ENCODE measurements around the gene ITPA.

ITPA gene

DNA sequence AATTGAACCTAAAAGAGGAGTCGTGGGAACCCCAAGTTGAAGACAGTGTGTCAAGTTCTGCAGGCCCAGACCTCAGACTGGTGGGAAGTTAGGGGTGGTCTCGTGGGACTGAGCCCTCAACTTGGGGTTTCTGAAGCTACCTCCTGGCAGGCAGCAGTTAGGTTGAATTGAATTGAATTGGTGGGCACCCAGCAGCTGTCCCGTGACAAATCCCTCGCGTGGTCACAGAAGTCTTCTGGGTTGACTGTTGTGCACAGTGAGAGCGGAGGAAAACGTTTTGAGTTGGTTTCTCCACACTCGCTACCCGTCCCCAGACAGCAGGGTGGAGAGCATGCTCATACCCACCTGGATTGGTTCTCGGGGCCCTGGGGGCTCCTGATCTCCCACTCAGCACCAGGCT lies 16.8 kb downstream of the ITPA start:
- DNase-seq, result no peak

DNA sequence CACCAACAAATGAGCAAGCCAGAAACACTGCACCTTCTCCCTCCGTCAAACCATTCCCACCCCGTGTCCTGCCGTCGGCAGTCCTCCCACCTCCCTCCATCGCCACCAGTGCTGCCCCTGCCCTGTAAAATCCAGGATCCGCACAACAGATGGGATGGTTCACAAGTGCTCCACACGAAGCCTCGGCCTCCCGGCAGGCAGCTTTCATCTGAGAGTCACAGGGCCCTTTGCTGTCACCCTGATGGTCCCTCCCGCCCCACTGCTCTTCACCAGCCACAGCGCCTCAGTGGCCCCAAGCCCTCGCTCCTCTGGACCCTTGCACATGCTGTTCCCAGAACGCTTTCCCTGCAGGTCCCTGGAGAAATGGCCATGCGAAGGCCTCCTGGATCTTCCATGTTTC lies 17.6 kb downstream of the ITPA start:
- DNase-seq, result no peak

DNA sequence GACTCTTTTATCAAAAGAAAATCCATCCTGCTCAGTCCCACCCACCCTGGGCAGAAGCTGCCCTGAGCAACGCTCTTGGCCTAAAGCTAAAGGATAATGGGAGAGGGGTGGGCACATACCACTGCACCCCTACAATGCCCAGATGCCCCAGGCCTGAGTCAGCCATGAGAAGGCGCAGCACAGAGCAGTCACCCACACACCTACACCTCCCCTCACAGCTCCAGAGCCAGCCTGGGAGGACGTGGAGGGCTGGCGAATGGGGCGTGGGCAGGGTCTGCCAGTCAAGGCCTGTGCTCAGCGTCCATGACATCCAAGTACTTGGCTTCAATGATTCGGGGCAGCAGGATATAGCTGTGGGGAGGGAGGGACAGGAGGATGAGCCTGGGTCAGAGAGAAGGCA lies 18.2 kb downstream of the ITPA start:
- peak in 3 of 56 donors; percentile 17 to 43 (median 17) for DNase-seq

DNA sequence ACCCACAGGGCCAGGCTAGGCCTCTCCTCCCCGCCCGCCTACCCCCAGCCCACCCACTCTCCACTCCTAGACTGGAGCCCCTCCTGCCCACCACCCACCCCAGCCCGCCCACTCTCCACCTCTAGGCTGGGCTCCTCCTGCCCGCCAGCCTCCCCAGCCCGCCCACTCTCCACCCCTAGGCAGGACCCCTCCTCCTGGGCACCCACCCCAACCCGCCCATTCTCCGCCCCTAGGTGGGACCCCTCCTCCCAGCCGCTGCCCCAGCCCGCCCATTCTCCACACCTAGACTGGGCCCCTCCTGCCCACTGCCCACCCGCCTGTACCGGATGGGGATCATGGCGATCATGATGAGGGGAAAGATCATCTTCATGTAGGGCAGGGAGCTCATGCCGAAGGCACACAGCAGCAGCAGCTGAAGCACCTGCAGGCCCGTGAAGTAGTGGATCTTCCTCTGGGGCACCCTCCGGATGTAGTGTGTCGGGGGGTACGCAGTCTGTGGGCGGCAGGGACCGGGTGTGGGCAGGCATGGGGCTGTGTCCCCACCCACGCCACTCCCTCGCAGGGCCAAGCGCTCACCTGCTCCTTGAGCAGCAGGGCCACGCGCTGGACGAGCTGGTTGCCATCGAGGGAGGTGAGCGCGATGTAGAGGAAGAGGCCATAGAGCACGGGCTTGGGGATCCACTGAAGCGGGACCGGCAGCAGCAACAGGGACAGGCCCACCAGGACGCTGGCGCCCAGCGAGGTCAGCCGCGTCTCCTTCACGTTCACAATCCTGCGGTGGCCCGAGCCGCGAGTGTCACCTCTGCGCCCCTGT lies 18.8 kb downstream of the ITPA start:
- no peak for DNase-seq

DNA sequence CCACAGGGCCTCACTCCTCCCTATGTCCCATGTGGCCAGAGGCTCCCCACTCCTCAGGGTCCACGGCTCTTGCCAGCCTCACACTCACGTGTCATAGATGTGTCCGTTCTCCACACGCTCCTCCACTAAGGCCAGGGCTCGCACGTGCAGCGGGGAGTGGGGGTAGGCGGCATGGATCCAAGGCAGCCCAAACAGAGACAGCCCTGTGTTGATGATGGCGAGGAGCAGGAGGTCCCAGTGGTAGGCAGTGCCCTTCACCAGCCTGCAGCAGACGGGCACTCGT lies 19.4 kb downstream of the ITPA start:
- no peak for DNase-seq

DNA sequence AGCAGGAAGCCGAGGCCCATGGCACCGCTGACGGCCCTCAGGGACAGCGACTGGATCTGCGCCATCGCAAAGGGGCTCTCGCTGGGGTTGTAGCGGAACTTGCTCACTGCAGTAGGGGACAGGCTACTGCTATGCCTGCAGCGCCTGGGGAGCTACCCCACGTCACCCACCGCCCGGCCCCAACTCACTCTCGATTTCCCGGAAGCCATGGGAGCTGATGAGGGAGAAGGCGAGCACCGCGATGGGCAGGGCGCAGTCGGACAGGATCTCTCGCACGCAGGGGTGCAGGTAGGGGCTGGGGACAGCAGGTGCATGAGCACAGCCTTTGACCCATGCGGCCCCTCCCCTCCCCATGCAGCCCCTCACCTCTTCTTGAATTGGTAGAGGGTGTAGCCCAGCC lies 19.9 kb downstream of the ITPA start:
- no peak for DNase-seq

DNA sequence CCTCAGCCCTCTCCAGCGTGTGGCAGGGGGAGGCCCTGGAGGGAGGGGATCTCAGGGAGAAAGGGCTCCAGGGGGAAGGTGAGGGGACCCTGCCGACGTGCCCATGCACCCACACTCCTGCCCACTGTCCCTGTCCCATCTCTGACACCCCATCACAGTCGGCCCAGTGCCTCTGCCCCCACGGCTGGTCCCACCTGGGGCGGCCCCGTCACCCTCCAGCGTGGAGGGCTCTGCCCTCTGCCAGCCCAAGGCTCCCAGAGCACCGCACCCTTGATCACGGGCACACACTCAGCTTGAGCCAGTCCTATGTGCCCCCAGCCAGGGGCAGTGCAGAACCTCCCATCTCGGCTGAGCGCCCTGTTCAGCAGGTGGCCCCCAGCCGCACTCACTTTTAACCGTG lies 20.5 kb downstream of the ITPA start:
- no peak for DNase-seq

DNA sequence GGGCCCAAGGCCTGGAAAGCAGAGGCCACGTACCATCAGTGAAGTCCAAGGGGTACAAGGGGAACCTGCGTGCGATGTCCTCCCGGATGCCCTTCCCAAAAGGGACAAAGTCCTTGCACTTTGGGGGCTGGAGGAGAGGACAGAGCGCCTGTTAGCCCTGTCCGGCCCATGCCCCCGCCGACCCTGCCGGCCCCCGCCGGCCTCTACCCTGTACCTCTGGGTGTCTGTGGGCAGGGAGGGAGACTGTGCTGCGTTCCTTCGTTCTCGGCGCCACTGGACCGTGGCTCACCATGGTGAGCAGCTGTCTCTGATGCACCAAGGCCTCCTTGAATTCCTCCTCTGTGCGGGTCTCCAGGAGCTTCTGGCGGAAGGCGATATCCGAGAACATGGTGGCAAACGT lies 21.8 kb downstream of the ITPA start:
- no peak for DNase-seq

DNA sequence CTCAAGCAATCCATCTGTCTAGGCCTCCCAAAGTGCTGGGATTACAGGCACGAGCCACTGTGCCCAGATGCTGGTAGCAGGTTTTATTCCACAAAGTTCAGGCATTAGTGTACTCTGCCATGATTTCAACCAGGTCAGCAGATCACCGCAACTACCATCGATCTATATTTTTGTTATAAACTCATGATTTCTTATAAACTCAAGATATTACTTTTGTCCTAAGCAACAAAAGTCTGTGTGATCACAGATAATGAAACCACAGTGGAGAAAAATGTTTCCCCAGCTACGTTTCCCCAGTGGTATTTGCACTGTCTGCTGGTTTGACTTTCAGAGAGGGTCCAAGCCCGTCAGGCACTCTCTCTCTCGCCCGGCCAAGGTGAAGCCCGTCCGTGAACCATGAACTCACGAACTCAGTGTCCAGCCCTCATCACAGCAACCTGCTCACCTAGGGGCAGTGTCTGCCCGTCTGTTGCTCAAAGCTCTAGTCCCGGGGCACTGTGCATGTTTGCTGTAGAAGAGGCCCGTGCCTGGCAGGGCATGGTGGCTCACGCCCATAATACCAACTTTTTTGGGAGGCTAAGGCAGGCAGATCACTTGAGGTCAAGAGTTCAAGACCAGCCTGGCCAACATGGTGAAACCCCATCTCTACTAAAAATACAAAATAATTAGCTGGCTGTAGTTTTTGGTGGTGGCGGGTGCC lies 22.7 kb downstream of the ITPA start:
- DNase-seq, result no peak

DNA sequence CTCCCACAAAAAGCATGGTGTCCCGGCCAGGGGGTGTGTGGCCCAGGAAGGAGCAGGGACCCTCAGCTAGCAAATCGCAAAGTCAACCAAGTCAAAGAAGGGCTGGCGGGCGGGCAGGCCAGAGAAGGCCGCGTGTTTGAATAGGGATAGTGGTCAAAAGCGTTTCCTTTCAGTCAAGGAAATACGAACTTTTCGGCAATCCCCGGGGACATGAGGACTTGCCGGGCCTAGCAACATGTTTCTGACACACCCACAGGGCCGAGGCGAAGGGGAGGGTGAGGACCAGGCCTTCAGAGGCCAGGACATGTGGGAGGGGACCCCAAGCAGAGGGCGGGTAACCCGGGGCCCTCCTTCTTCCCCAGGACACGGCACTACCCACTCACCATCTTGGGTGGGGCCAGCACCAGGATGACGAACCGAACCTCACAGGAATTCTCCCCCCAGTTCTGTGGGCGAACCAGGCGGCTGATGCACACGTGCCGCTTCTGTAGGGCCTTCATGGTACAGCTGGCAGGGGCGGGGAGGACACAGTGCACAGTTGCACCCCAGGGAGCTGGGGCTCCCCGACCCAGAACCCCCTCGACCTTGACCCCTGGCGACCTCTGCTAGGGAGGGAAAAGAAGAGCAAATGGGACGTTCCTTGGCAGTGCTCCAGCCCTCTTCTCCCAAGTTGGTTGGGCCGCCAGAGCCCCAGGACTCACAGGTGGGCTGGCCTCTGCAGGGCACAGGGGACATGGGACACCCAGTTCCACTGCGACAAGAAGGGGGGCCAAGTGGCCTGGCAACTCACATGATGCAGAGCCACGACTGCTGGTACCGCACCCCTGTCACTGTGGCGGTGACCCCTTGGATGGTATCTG lies 24.1 kb downstream of the ITPA start:
- no peak for DNase-seq

DNA sequence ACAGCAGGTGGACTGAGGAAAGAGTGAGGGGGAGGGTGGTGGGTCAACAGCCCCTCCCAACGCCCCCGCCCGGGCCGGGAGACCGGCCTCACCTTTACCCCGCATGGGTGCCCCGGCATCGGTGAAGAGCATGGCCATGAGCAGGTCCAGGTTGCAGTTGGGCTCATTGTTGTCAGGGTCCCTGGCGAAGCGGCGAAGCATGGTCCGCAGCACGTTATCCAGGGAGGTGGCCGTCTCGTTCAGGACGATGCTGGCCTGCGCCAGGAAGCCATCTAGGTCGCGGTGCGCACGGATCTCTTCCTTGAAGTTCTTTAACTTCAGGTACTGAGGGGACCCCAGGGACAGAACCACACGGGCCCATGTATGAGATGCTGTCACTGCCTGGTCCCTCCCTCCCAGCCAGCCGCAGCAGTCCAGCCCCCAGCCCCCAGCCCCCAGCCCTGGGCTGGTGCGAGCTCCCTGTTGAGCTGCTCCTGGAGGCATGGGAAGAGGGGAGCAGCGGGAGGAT lies 24.7 kb downstream of the ITPA start:
- no peak for DNase-seq

DNA sequence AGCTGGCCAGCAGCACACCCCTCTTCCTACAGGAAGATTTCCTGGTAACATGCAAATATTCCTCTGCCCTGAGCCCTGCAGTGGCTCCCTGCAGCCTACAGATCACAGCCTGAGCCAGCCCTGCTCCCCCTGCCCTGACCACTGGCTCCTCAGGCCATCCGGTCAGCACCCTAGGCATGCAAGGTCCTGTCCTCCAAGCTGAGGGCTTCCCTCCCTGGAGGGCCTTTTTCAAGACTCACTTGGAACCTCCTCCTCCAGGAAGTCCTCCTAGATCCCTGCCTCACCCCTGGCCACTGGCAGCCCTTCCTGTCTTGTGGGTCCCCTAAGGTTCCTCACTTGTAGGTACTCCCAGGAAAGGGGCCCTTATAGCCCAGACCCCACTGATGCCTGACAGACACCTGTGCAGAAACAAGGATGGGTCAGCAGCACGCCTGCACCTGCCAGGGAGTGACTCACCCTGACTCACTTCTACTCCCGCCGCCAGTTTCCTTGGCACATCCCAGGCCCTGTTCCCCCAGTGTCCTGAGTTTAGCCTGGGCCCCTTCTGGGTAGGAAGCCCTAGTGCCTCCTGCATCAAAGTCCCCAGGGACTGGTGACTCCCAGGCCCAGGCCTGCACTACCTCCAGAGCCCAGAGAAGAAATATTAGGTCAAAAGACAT lies 26.5 kb downstream of the ITPA start:
- no peak for DNase-seq

DNA sequence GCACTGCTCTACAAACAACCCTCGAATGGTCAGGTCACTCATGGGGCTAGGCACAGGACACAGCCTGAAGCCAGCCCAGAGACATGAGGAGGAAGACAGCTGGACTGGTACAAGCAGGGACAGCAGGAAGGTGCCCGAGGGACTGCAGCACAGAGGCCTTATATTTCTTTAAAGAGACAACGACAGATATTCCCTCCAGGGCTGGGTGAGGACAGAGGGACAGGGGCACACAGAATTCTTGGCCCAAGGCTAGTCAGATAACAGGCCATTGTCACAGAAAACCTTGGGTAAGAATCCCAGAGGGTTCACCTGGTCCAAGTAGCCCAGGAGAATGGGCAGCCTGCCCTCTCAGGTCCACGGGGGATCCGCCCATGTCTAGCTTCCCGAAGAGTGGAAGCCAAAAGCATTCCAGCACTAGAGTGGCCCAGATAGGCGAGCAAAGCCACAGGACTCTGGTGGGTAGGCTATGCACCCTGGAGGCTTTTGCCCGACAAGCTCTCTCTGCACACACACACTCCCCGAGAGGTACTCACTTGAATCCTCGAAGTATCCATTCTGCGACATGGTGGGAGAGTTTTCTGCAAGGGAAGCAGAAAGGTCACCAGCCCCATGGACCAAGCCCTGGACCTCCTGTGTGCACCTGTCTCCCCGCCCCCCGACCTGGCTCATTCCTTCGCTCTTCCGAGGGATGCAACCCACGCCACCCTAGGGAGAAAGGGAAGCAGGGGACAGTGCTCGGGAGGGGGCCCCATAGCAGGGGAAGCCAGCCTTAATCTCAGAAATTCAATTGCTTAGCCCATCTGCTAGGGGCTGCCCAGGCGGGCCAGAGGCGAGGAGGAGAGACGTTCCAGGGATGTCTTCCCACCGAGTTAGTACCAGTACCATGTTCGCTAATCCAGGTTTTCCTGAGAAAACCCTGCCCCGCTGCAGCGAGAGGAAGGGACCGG lies 28.0 kb downstream of the ITPA start:
- no peak for DNase-seq

DNA sequence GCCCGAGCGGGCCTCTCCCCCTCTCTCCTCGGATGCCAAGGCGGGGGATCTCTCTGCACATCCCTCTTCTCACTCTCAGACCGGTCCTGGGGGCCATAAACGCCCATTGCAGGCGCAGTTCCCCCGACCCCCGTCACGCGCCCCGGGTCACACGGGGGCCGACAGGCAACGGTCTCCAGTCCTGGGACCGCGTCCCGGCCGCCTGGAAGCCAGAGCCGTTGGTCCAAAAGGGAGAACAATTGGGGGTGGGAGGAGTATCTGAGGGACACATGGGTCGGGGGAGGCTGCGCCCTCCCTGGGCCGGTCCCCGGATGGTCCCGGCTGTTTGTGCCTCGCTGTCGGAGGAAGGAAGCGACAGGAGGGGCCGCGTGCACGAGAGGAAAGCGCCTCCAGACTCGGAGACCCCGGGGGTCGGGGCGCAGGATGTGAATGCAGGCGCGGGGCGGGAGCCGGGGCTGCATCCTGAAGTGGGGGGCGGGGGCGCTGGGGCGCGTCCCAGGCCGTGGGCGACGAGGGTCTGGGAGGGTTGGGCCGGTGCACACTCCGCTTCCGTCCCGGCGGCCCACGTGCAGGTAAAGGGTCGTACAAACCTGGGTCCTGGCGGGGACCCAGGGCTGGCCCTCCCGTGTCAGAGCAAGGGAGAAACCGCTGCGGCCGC lies 28.8 kb downstream of the ITPA start:
- DNase-seq, result no peak

DNA sequence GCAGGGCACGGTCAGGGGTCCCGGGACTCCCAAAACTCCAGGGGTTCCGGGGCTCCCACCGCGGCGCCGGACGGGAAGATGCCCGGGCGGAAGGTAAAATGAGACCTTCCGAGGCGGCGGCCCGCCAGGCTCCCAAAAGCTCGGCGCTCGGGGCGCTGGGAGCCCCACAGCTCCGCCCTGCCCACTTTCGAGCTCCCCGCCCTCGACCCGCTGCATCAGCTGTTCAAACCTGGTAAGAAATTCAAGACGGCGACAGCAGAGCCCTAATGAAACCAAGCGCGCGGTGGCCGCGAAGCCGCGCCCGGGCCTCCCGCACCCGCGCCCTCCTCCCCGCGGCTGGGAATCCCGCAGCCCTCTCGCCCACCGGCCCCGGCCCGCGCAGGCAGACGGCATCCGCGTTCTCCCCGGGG lies 29.3 kb downstream of the ITPA start:
- DNase-seq, result no peak

DNA sequence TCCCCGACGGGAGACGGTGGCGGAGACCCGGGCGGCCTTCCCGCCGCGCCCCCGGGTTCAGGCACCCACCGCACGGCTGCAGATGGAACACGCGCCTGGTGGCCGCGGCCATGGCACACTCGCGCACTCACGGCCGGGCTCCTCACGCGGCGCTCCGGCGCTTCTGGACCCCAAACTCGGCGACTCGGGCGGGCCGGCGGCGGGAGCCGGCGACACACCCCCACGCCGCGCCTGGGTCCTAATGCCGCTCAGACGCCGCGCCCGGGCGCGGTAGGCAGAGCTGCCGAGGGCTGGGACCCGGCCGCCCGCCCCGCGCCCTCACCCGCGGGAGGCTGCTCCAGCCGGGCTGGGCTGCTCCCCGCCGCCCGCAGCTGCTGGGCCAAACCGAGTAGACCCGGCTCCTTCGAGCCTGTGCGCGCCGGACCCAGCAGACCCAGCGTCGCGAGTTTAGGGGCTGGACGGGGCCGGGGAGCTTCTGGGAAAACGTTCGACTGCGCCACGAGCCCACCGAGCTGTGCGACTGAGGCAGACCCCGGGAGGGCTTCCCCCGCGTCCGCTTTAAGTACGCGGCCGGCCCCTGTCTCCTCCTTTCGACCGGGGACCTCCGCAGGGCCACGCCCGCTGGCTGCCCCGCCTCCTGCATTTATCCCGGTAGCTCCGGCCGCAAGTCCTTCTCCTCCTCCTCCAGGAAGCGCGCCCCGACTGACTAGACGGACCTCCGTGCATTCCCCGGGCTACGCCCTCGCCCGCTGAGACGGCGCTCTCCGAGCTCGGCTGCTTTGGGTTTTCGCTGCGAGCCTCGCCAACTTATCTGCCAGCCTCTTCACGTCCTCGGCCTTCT lies 29.9 kb downstream of the ITPA start, which contains the start of gene SLC4A11:
TSS of gene SLC4A11 (minus strand) at position 165 of the 841 bp plus-strand sequence. CDS start at position 112, 53 bp downstream.
- peak in 3 of 56 donors; percentile 3 to 23 (median 15) for DNase-seq

DNA sequence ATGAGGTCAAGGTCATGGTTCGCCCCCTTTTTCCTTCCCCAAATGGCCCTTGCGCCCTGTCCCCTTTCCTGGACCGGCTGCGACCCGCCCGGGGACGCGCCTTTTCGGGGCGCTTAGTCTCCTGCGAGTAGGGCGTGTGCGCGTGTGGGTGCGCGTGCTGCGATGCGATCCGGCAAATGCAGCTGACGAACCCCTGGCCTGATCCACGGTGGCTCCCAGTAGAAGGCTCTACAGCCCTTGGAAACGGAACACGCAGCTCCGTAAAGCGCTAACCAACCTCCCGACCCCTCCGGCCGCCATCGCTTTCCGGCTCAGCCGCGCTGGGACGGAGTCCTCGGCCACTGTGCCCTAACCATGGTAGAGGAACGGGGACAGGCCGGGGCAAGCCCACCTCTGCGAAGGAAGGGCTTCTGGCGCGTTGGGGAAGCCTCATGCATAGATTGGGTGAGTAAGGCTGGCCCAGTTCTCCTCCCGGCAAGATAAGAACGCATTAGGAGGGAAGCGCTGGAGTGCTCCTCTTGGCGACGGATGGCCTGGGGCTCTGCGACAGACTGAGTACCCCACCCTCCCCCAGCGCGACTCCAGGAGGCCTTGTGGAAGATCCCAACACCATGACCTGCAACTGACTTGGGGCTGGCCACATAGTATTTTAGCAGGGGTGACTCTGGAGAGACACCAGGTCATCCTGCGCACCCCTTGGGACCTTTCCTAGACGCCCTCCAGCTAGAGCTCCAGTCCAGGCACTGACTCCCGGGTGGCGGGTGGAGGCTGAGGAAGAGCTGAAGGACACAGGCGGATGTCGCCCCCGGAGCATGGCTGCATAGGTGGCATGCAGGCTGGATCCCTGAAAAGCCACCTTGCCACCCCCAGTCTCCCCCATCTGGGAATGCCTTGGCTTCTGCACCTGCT lies 30.8 kb downstream of the ITPA start:
- no peak for DNase-seq
